NOMO-1 (cell line): ENCODE results near the gene HNRNPL.
"Not testable (repeated sequence)": the region's sequence is repeated elsewhere in the genome, so short reads cannot be mapped to it uniquely, and the experiment has no call there.

ENCODE experiments used
- DNase-seq, 2 experiments: peaks; one replicate each; lab custom pipeline; 2025; ENCODE audit not compliant: unreplicated experiment in 2 of 2; lab: John Stamatoyannopoulos, UW

Gene HNRNPL

GRCh38 chr19:38849860-38850435 is at the start of gene HNRNPL:
TSS of gene HNRNPL (minus strand) at chr19:38849986. CDS start at chr19:38849966, 20 bp downstream.
- DNase-seq, result peak; percentile 100

DNA sequence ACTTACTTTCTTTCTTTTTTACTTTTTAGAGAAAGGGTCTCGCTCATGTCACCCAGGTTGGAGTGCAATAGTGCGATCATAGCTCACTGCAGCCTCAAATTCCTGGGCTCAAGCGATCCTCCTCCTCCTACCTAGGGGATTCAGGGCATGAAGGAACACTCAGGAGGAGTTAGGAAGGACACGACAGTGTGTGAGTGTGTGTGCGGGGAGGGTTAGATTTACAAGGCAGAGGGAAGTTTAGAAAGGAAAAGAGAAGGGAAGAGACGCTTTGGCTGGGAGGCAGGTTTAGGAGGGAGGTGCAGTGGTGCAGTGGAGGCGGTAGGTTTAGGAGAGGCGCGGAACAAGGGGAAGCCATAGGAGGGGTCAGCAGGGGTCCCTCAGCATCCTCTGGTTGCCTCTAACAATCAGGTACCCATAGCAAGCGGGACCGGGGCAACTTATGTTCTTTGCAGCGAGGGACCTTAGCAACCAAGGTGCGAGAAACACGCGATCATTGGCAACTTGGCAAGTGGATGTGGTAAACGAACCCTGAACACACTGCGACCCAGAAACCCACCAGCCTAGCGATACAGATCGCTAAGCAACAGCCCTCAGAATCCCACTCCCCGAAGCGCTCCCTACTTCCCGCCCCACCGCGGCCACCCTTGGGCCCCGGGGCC is 49.1 kb upstream of the HNRNPL start:
- DNase-seq, result no peak

GRCh38 chr19:38894968-38895367 is 45.2 kb upstream of the HNRNPL start:
- no peak for DNase-seq

GRCh38 chr19:38893341-38893771 is 43.6 kb upstream of the HNRNPL start:
- no peak for DNase-seq

DNA sequence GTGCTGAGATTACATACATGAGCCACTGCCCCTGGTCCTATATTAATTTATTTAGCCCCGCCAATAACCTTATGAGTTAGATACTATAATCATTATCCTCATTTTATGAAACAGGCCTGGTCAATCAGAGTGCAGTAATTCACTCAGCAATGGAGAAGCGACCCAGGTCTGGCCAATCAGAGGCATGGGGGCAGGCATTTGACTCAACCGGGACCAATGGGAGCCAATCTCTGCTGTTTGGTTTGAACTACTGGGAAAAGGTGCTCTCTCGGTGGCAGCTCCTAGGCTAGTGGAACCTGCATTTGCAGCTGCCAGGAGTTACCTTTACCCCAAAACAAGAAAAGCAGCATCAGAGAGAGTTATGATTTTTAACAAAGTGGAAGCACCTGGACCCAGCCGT is 43.1 kb upstream of the HNRNPL start:
- DNase-seq, result no peak

DNA sequence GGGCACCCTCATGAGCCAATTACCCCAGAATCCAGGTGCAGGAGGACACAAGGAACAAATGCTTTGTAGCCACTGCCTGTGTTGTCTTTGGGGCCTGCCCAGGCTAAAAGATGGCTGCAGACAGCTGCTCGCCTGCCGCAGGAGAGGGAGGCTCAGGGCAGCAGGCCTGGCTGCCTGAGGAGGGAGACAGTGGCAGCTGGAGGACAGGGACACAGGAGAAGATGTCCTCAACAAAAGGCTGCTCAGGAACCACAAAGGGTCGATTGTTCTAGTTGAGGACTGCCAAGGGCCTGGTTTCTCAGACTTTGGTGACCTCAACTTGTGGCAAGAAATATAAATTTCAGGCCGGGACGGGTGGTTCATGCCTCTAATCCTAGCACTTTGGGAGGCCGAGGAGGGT is 42.0 kb upstream of the HNRNPL start:
- DNase-seq, result no peak

GRCh38 chr19:38890686-38891085 is 40.9 kb upstream of the HNRNPL start:
- DNase-seq, result no peak

DNA sequence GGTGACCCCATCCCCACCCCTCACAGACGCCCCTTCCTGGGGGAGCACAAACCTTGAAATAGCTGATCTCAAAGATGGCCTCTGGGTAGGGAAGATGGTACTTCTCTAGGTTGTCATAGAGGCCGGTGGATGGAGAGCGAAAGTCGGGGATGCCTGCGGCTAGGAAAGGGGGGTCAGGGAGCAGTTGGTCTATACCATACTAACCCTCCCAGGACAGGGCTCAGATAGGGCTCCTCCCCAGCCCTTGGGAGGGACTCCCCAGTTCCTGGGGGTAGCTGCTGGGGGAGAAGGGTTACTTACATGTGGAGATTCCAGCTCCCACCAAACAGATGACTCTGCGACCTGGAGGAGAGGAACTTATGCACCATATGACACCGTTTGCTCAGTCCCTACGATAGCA is 40.0 kb upstream of the HNRNPL start:
- DNase-seq, result no peak

- no peak for DNase-seq
Observed at GRCh38 chr19:38888876-38889275, 39.1 kb upstream of the HNRNPL start.

DNA sequence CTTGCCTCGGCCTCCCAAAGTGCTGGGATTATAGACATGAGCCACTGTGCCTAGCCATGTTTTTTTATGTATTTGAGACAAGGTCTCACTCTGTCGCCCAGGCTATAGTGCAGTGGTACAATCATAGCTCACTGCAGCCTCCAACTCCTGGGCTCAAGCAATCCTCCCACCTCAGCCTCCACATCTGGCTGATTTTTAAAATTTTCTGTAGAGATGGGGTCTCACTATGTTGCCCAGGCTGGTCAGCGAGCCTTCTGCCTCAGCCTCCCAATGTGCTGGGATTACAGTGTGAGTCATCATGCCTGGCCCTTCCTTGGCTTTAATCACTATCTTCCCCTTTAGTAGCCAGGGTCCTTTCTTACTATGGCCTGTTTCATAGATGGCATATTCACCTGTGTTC is 34.9 kb upstream of the HNRNPL start:
- DNase-seq, result not testable (repeated sequence)

DNA sequence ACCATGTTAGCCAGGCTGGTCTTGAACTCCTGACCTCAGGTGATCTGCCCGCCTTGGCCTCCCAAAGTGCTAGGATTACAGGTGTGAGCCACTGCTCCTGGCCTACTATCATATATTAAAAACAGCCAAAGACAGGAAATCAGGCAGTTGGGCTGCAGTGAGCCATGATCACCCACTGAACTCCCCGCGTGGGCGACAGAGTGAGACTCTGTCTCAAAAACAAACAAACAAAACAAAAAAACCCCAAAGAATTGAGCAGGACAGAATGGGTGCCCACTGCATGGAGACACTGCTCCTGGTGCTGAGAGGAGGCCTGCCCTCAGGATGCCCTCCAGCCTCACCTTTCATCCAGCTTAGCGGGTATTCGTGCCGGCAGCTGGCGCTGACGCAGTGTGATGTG is 33.5 kb upstream of the HNRNPL start:
- no peak for DNase-seq

- no peak for DNase-seq
Observed at GRCh38 chr19:38880882-38881609, 31.3 kb upstream of the HNRNPL start.

- DNase-seq, result no peak
Observed at GRCh38 chr19:38880076-38880881, 30.5 kb upstream of the HNRNPL start.

DNA sequence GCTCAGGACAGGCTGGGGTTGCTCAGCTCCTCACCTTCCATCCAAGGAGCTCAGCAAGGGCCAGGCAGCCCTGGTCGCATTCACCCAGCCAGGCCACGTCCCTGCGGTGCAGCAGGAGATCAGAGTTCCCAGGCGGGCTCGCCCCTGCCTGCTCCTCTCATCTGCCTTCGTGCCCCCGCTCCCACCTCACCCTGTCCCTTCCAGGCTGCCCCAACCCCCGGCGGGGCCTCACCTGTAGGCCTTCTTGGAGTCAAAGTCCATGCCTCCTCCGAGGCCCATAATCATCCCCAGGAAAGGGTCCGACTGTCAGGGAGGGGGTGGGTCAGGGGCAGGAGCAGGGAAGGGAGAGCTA is 29.6 kb upstream of the HNRNPL start:
- no peak for DNase-seq

DNA sequence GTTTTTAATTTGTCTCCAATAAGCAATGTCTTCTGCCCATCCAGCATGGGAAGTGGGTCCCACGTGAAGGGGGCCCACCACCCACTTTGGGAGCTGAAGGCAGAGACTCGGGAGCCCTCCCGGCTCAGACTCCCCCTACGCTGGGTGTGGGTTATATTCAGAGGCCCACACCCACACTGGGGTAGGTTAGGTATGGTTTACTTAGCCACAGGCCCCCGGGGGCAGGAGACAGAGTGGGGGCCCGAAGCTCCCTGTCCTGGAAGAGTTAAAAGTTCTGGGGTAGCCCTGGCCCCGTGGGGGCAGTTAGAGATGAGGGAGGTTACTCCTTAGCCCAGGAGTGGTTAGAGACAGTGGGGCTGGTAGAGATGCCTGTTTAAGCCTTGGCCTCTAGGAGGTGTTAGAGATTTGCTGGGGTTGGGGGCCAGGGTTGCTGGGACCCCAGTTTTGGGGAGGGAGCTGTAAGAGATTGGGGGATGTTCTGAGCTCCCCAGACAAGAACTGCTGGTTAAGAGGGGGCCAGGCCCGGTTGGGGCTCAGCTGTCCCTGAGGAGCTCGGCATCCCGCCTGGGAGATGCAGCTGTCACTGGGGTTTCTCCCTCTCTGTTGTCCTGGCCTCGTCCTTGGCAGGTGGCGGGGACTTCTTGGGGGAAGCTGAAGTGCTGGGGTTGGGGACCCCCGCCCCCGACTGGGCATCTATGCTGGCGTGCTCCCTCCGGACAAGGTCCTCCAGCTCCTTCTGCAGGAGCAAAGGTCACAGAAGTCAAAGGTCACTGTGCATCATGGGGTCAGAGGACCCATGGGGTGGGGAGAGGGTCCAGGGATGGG is 29.0 kb upstream of the HNRNPL start:
- DNase-seq, result no peak

DNA sequence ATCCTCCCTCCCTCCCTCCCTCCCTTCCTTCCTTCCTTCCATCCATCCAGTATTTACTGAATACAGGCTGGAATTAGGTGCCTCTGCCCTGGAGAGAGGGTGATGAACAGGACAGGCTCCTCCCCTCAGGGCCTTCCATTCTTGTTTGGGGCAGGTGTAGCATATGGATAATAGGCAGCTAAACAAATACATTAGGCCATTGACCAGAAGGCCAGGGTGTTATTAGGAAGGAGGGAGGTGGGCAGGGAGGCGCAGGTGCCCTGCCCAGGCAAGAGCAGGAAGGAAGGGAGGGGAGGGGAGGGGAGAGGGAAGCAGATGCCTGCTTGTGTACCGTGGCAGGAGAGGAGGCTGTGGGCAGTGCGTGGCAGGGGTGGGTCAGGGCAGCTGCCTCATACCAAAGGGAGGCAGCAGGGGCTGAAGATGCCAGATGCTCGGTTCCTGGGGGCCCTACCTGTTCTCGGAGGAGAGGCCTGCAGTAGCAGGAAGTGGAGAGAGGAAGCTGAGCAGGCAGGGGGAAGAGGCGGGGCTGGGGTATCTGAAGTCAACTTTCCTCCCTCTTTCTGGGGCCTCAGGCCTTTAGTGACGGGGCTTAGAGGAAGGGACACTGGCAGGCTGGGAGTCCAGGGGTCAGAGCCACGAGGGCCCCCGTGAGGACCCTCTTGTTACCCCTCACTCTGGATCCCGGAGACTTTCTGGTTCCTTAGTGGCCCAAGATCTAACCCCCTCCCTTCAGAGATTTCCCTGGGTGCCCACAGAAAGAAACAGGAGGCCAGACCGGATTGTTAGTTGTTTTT is 28.2 kb upstream of the HNRNPL start, which contains the start of gene RINL:
TSS of gene RINL (minus strand) at position 495 of the 794 bp plus-strand sequence. CDS start 1,533 bp downstream, outside the sequence.
- peak; percentile 45 to 76 for DNase-seq

- no peak for DNase-seq
Observed at GRCh38 chr19:38875656-38876395, 26.0 kb upstream of the HNRNPL start.

GRCh38 chr19:38873400-38873799 is 23.6 kb upstream of the HNRNPL start:
- DNase-seq, result not testable (repeated sequence)

- DNase-seq, result no peak
Observed at GRCh38 chr19:38870612-38871011, 20.8 kb upstream of the HNRNPL start.
